Neural cell (in vitro differentiated cells): ENCODE results near the gene ZBTB7C. TPM values are rescaled to one million over a fixed set of nuclear protein-coding genes. Genes with fewer than 3 reads are reported as not detected.

Experiments
- H2AFZ ChIP-seq: fragments of 200-600, 300-800 bp; sonication (generic), shearing (Covaris generic); 2 replicates; pipeline ENCODE4 v1.6.0; 2014; ENCODE audit warnings: low read depth, mild to moderate bottlenecking, antibody characterized with exemption, low read length, moderate library complexity
- H3F3A ChIP-seq: fragments of 200-600 bp; shearing (Covaris generic); 2 replicates; pipeline ENCODE4 v1.6.1; 2016; ENCODE audit warnings: mild to moderate bottlenecking, moderate library complexity, mixed read lengths, antibody characterized with exemption, low read length; ENCODE audit not compliant: insufficient read depth, poor library complexity, severe bottlenecking
- H3K27ac ChIP-seq: fragments of 200-600, 300-800 bp; sonication (generic), shearing (Covaris generic); 2 replicates; pipeline ENCODE4 v1.5.1; 2014; ENCODE audit warnings: mild to moderate bottlenecking, low read length, moderate library complexity
- H3K27me3 ChIP-seq: fragments of 300-800, 200-600 bp; sonication (generic), shearing (Covaris generic); 2 replicates; pipeline ENCODE4 v1.6.0; 2014; ENCODE audit warnings: mild to moderate bottlenecking, low read depth, low read length, moderate library complexity; ENCODE audit not compliant: insufficient read depth
- H3K36me3 ChIP-seq: fragments of 300-800, 200-600 bp; sonication (generic), shearing (Covaris generic); 2 replicates; pipeline ENCODE4 v1.5.1; 2014; ENCODE audit warnings: mild to moderate bottlenecking, antibody characterized with exemption, low read length, moderate library complexity; ENCODE audit not compliant: insufficient read depth
- H3K4me2 ChIP-seq: fragments of 300-800, 200-600 bp; sonication (generic), shearing (Covaris generic); 2 replicates; pipeline ENCODE4 v1.6.0; 2014; ENCODE audit warnings: mild to moderate bottlenecking, low read length
- H3K4me3 ChIP-seq: fragments of 300-800, 200-600 bp; sonication (generic), shearing (Covaris generic); 2 replicates; pipeline ENCODE4 v1.5.1; 2014; ENCODE audit warnings: mild to moderate bottlenecking, low read length, moderate library complexity
- H3K79me2 ChIP-seq: fragments of 200-600 bp; shearing (Covaris generic); replicated peaks from 2 replicates; pipeline ENCODE4 v1.6.0; 2014; ENCODE audit warnings: mild to moderate bottlenecking, low read length, moderate library complexity; ENCODE audit not compliant: insufficient read depth
- H3K9ac ChIP-seq: fragments of 300-800, 200-600 bp; sonication (generic), shearing (Covaris generic); 2 replicates; pipeline ENCODE4 v1.6.1; 2016; ENCODE audit warnings: mild to moderate bottlenecking, low read length, mixed read lengths
- H3K9me2 ChIP-seq: fragments of 200-600 bp; shearing (Covaris generic); 2 replicates; pipeline ENCODE4 v1.6.1; 2016; ENCODE audit warnings: mild to moderate bottlenecking, low read length, mixed read lengths; ENCODE audit not compliant: insufficient read depth
- H3K9me3 ChIP-seq: fragments of 200-600, 300-800 bp; sonication (generic), shearing (Covaris generic); 2 replicates; pipeline ENCODE4 v1.6.1; 2016; ENCODE audit warnings: mild to moderate bottlenecking, mixed run types, low read length, moderate library complexity, mixed read lengths
- H4K20me1 ChIP-seq: fragments of 200-600 bp; shearing (Covaris generic); 2 replicates; pipeline ENCODE4 v1.6.1; 2016; ENCODE audit warnings: mild to moderate bottlenecking, mixed run types; ENCODE audit not compliant: insufficient read depth
- CTCF ChIP-seq: fragments of 450-650 bp; IDR thresholded peaks from 2 replicates; pipeline ENCODE4 v1.5.1; 2014; ENCODE audit warnings: antibody characterized with exemption, mild to moderate bottlenecking, moderate library complexity; ENCODE audit not compliant: poor library complexity, severe bottlenecking
- EP300 ChIP-seq: fragments of 450-650 bp; conservative IDR thresholded peaks from 2 replicates; pipeline ENCODE4 v1.6.1; 2014; ENCODE audit warnings: antibody characterized with exemption, mild to moderate bottlenecking, moderate library complexity; ENCODE audit not compliant: poor library complexity, severe bottlenecking
- EZH2 ChIP-seq: fragments of 200-600, 300-800 bp; shearing (Covaris generic), sonication (generic); IDR thresholded peaks from 2 replicates; pipeline ENCODE4 v1.6.1; 2014; ENCODE audit warnings: antibody characterized with exemption, low read length, borderline replicate concordance, mild to moderate bottlenecking; ENCODE audit not compliant: insufficient read depth, poor library complexity, severe bottlenecking
- MXI1 ChIP-seq: fragments of 450-650 bp; conservative IDR thresholded peaks from 2 replicates; pipeline ENCODE4 v1.6.1; 2014; ENCODE audit warnings: antibody characterized with exemption, mild to moderate bottlenecking; ENCODE audit not compliant: poor library complexity, severe bottlenecking
- POLR2AphosphoS5 ChIP-seq: IDR thresholded peaks from 2 replicates; pipeline ENCODE4 v1.6.1; 2012
- RAD21 ChIP-seq: fragments of 450-650 bp; conservative IDR thresholded peaks from 2 replicates; pipeline ENCODE4 v1.6.1; 2014; ENCODE audit warnings: antibody characterized with exemption, mild to moderate bottlenecking, moderate library complexity
- REST ChIP-seq: IDR thresholded peaks from 2 replicates; pipeline ENCODE4 v1.6.1; 2012; ENCODE audit warnings: borderline replicate concordance
- SMC3 ChIP-seq: fragments of 450-650 bp; conservative IDR thresholded peaks from 2 replicates; pipeline ENCODE4 v1.6.1; 2014; ENCODE audit warnings: antibody characterized with exemption, mild to moderate bottlenecking, moderate library complexity; ENCODE audit not compliant: poor library complexity
- TAF1 ChIP-seq: IDR thresholded peaks from 2 replicates; pipeline ENCODE4 v1.6.1; 2012; ENCODE audit warnings: low read depth
- polyA plus RNA-seq: library from polyadenylated mRNA; depleted of rRNA; stranded (reverse); fragments of >200 nt; gene quantifications from 2 replicates; pipeline ENCODE4 v1.2.3, GENCODE V29; 2014

The ZBTB7C gene
- polyA plus RNA-seq, 1 donor from 2014 or later = 2.4 TPM

- Histone ChIP-seq H3K36me3 (no peaks in the 10 kb centered on the region), H2AFZ (no peak overlapping the region), H3K27ac (no peak overlapping the region), H3K4me3 (no peak overlapping the region), H3K4me2 (no peak overlapping the region), H3K79me2 (no peaks in the 10 kb centered on the region), H3K9ac (no peak overlapping the region), H3K9me2 (no peaks in the 10 kb centered on the region), H3K27me3 (no peaks in the 10 kb centered on the region), H4K20me1 (no peaks in the 10 kb centered on the region), H3F3A (no peaks in the 10 kb centered on the region), H3K9me3 (no peaks in the 10 kb centered on the region)
- no peak for TF ChIP-seq RAD21
Observed at GRCh38 chr18:48035556-48035860, 373.7 kb downstream of the ZBTB7C start.

GRCh38 chr18:48034651-48035555 is 374.3 kb downstream of the ZBTB7C start:
- no peak overlapping the region for H3K9ac ChIP-seq
- H3K9me2 ChIP-seq = no peaks in the 10 kb centered on the region
- H4K20me1 ChIP-seq = no peaks in the 10 kb centered on the region
- H3K27me3 ChIP-seq = no peaks in the 10 kb centered on the region
- no peaks in the 10 kb centered on the region for H3K9me3 ChIP-seq
- H3K27ac ChIP-seq = no peak overlapping the region
- no peak overlapping the region for H3K4me3 ChIP-seq
- no peaks in the 10 kb centered on the region for H3F3A ChIP-seq
- TF ChIP-seq EZH2 = no peak
- no peak for TF ChIP-seq MXI1
- TF ChIP-seq RAD21 = no peak
- no peak for TF ChIP-seq SMC3
- no peak for TF ChIP-seq CTCF
- no peak for TF ChIP-seq REST
- no peak for TF ChIP-seq POLR2AphosphoS5
- no peak for TF ChIP-seq TAF1
- TF ChIP-seq EP300 = no peak
- no peak overlapping the region for H3K4me2 ChIP-seq
- H3K36me3 ChIP-seq = no peaks in the 10 kb centered on the region
- no peaks in the 10 kb centered on the region for H3K79me2 ChIP-seq
- H2AFZ ChIP-seq = no peak overlapping the region
